Measurements from ENCODE around the gene CAMK1D.
"Not testable (repeated sequence)": the region's sequence is repeated elsewhere in the genome, so short reads cannot be mapped to it uniquely, and the experiment has no call there.

The CAMK1D gene

GRCh38 chr10:12797471-12798262, 448.3 kb downstream of the CAMK1D start:
- DNase-seq (ENCODE audit: low read depth): no peak

GRCh38 chr10:12799144-12799543, 449.8 kb downstream of the CAMK1D start:
- no peak for DNase-seq (ENCODE audit: low read depth)

GRCh38 chr10:12799714-12800113, 450.4 kb downstream of the CAMK1D start:
- DNase-seq (ENCODE audit: low read depth): no peak

- DNase-seq (ENCODE audit: low read depth): no peak
Measured at GRCh38 chr10:12800302-12800701, 451.0 kb downstream of the CAMK1D start.

- no peak for DNase-seq (ENCODE audit: low read depth)
Measured at GRCh38 chr10:12801214-12802087, 452.1 kb downstream of the CAMK1D start.

GRCh38 chr10:12803776-12804175, 454.4 kb downstream of the CAMK1D start:
- DNase-seq (ENCODE audit: low read depth): no peak

- DNase-seq (ENCODE audit: low read depth): no peak
Measured at GRCh38 chr10:12806228-12807095, 457.1 kb downstream of the CAMK1D start.

- DNase-seq (ENCODE audit: low read depth): no peak
Measured at GRCh38 chr10:12807096-12807755, 457.9 kb downstream of the CAMK1D start.

- no peak for DNase-seq (ENCODE audit: low read depth)
Measured at GRCh38 chr10:12808014-12808613, 458.8 kb downstream of the CAMK1D start.

GRCh38 chr10:12810046-12810445, 460.7 kb downstream of the CAMK1D start:
- not testable (repeated sequence) for DNase-seq (ENCODE audit: low read depth)

GRCh38 chr10:12811826-12812225, 462.5 kb downstream of the CAMK1D start:
- DNase-seq (ENCODE audit: low read depth): no peak

- no peak for DNase-seq (ENCODE audit: low read depth)
Measured at GRCh38 chr10:12812571-12812970, 463.2 kb downstream of the CAMK1D start.

GRCh38 chr10:12814166-12814565, 464.8 kb downstream of the CAMK1D start:
- DNase-seq (ENCODE audit: low read depth): no peak

- no peak for DNase-seq (ENCODE audit: low read depth)
Measured at GRCh38 chr10:12819071-12819470, 469.7 kb downstream of the CAMK1D start.

GRCh38 chr10:12819656-12820055, 470.3 kb downstream of the CAMK1D start:
- no peak for DNase-seq (ENCODE audit: low read depth)

- no peak for DNase-seq (ENCODE audit: low read depth)
Measured at GRCh38 chr10:12822126-12822892, 473.0 kb downstream of the CAMK1D start.

- DNase-seq (ENCODE audit: low read depth): no peak
Measured at GRCh38 chr10:12822893-12823170, 473.5 kb downstream of the CAMK1D start.

GRCh38 chr10:12823328-12823727, 474.0 kb downstream of the CAMK1D start:
- no peak for DNase-seq (ENCODE audit: low read depth)

GRCh38 chr10:12825260-12825849, 476.0 kb downstream of the CAMK1D start:
- DNase-seq (ENCODE audit: low read depth): no peak

- DNase-seq (ENCODE audit: low read depth): no peak
Measured at GRCh38 chr10:12826800-12827372, 477.5 kb downstream of the CAMK1D start.
